HepG2 (cell line): ENCODE data around the gene ALB.

Experiments used
- EZH2 ChIP-seq: conservative IDR thresholded peaks from 2 replicates; pipeline ENCODE4 v1.6.1; 2012; ENCODE audit warnings: mild to moderate bottlenecking, low read depth, low read length, moderate library complexity
- KAT2B ChIP-seq: fragments of 150-350 bp; IDR thresholded peaks from 2 replicates; pipeline ENCODE4 v1.6.1; 2014; ENCODE audit warnings: low read depth, low read length, borderline replicate concordance
- SMARCC2 ChIP-seq: fragments of 450-650 bp; IDR thresholded peaks from 2 replicates; pipeline ENCODE4 v1.6.1; 2017; ENCODE audit warnings: antibody characterized with exemption, mild to moderate bottlenecking
- SRF ChIP-seq: IDR thresholded peaks from 2 replicates; pipeline ENCODE4 v1.6.1; 2011; ENCODE audit warnings: mild to moderate bottlenecking, low read depth, low read length, moderate library complexity
- SRSF1 ChIP-seq: fragments of 200-400 bp; formaldehyde crosslinking; optimal IDR thresholded peaks from 2 replicates; pipeline ENCODE3; 2017; ENCODE audit warnings: mild to moderate bottlenecking, low read depth, low read length, moderate library complexity
- TCF7L2 ChIP-seq: IDR thresholded peaks from 2 replicates; pipeline ENCODE4 v1.6.1; 2011; ENCODE audit warnings: mild to moderate bottlenecking, low read depth, low read length, moderate library complexity
- YY1 ChIP-seq: IDR thresholded peaks from 2 replicates; pipeline ENCODE4 v1.6.1; 2011; ENCODE audit warnings: low read length, low read depth, moderate library complexity, mild to moderate bottlenecking; ENCODE audit not compliant: insufficient read depth, insufficient replicate concordance
- ZKSCAN1 ChIP-seq: fragments of 150-350 bp; IDR thresholded peaks from 2 replicates; pipeline ENCODE4 v1.6.1; 2014; ENCODE audit warnings: low read length
- ZNF367 ChIP-seq: sonication (generic); formaldehyde crosslinking; IDR thresholded peaks from 2 replicates; pipeline ENCODE4 v1.4.0; 2020; ENCODE audit warnings: missing genetic modification reagents, borderline replicate concordance

DNA sequence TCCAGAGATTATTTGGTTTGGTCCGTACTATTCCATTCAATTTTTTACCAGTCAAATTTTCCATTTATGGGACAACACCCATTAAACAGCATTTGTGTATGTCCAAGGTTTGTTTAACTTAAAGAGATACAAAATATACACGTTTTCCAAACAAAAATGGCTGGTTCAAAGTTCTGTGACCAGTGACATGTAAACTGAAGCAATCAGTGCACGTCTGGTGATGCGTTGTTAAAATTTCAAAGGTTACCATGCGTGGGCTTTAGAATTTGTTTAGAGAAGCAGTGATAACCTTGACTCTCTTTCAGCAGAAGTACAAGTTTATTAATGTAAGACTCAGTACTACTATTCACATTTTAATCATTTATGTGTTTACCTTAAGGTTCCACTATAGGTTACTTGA, 25.2 kb upstream of the ALB start:
- no peak for TF ChIP-seq SRF
- TF ChIP-seq EZH2 = no peak
- no peak for TF ChIP-seq TCF7L2
- TF ChIP-seq ZKSCAN1 = no peak
- no peak for TF ChIP-seq SRSF1
- TF ChIP-seq ZNF367 (CRISPR knock-in tag) = no peak
- TF ChIP-seq YY1 = peak; percentile 18
- TF ChIP-seq SMARCC2 = no peak
- no peak for TF ChIP-seq KAT2B
